GDM1 (cell line): ENCODE data around the gene LGALS7.
"Not testable (repeated sequence)": the region's sequence is repeated elsewhere in the genome, so short reads cannot be mapped to it uniquely, and the experiment has no call there.

Experiments used
- DNase-seq: peaks from one replicate; lab custom pipeline; 2025; lab: John Stamatoyannopoulos, UW

Gene LGALS7

GRCh38 chr19:38770949-38771275 lies 2.4 kb downstream of the LGALS7 start:
- DNase-seq: not testable (repeated sequence)

- DNase-seq: not testable (repeated sequence)
Measured at GRCh38 chr19:38770228-38770948, 2.9 kb downstream of the LGALS7 start.

GRCh38 chr19:38769635-38770211 lies 3.6 kb downstream of the LGALS7 start:
- no peak for DNase-seq

- DNase-seq: no peak
Measured at GRCh38 chr19:38766276-38767047, 6.9 kb downstream of the LGALS7 start.

- no peak for DNase-seq
Measured at GRCh38 chr19:38765214-38765613, 8.1 kb downstream of the LGALS7 start.

- no peak for DNase-seq
Measured at GRCh38 chr19:38763795-38764220, 9.5 kb downstream of the LGALS7 start.

- not testable (repeated sequence) for DNase-seq
Measured at GRCh38 chr19:38761884-38762389, 11.4 kb downstream of the LGALS7 start.

GRCh38 chr19:38760805-38761517 lies 12.4 kb downstream of the LGALS7 start:
- not testable (repeated sequence) for DNase-seq

GRCh38 chr19:38759590-38760003 lies 13.7 kb downstream of the LGALS7 start:
- no peak for DNase-seq

- DNase-seq: not testable (repeated sequence)
Measured at GRCh38 chr19:38754196-38754595, 19.1 kb downstream of the LGALS7 start.

- DNase-seq: not testable (repeated sequence)
Measured at GRCh38 chr19:38753783-38754182, 19.5 kb downstream of the LGALS7 start.

GRCh38 chr19:38745316-38745715 lies 28.0 kb downstream of the LGALS7 start:
- no peak for DNase-seq

- no peak for DNase-seq
Measured at GRCh38 chr19:38744874-38745273, 28.4 kb downstream of the LGALS7 start.

- no peak for DNase-seq
Measured at GRCh38 chr19:38744298-38744681, 29.0 kb downstream of the LGALS7 start, which contains the start of gene CAPN12. TSS of gene CAPN12 (minus strand) at chr19:38744474. CDS start at chr19:38744165, 309 bp downstream.

GRCh38 chr19:38743394-38744297 lies 29.7 kb downstream of the LGALS7 start:
- no peak for DNase-seq

GRCh38 chr19:38742906-38743305 lies 30.4 kb downstream of the LGALS7 start:
- no peak for DNase-seq

GRCh38 chr19:38742296-38742695 lies 31.0 kb downstream of the LGALS7 start:
- DNase-seq: no peak

GRCh38 chr19:38741670-38742069 lies 31.6 kb downstream of the LGALS7 start:
- no peak for DNase-seq

GRCh38 chr19:38740932-38741331 lies 32.4 kb downstream of the LGALS7 start:
- no peak for DNase-seq

- no peak for DNase-seq
Measured at GRCh38 chr19:38740257-38740592, 33.1 kb downstream of the LGALS7 start.
